ENCODE measurements around the gene SFMBT2. TPM values are rescaled to one million over a fixed set of nuclear protein-coding genes. Genes with fewer than 3 reads are reported as not detected.
"Not testable (repeated sequence)": the region's sequence is repeated elsewhere in the genome, so short reads cannot be mapped to it uniquely, and the experiment has no call there.

Gene SFMBT2
- total RNA-seq, 1 donor from 2014 or later = 14.2 TPM

DNA sequence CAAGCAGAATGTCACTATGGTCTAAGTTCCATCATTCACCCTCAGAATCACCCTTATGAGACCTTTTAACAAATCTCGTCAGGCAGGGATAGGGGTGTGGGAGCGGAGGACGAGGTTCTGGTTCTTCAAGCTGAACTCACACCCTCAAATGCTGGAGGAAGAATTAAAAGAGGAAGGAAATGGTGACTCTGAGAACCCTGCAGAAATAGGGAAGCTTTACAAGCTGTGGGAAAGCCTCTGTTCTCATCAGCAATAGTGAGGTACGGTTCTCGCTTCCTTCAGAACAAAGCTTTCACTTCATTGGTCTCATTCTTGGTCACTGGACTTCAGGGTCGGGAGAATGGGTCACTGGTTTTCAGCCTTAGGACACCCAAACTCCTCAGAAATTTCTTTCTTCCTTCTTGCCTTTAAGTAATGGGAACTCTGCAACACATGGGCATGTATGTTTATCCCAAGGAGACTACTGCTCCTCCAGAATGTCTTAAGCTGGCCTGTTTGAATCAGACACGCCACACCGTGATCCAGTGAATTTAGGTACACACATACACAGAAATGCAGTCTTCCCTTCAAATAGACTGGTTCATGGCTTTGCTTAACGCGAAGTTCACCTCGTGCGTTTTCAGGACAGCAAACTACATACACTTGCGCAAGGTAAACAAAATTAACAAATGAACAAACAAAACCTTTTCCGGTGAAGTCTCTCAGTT is 226.0 kb downstream of the SFMBT2 start:
- intact Hi-C loops (cut with DNase I) = no loop called here

DNA sequence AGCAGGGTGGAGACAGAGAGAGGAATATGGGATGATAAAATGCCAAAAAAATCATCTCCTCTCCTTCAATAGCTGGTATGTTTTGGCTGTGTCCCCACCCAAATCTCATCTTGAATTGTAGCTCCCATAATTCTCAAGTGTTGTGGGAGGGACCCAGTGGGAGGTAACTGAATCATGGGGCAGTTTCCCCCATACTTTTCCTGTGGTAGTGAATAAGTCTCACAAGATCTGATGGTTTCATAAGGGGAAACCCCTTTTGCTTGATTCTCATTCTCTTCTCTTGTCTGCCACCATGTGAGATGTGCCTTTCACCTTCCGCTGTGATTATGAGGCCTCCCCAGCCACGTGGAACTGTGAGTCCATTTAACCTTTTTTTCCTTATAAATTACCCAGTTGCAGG is 226.7 kb downstream of the SFMBT2 start:
- intact Hi-C loops (cut with DNase I); DNase-seq (ENCODE audit: low spot score): not testable (repeated sequence)

More for the DNA sequence above, 226.0 kb downstream of the SFMBT2 start:
- DNase-seq (ENCODE audit: low spot score) = no peak

DNA sequence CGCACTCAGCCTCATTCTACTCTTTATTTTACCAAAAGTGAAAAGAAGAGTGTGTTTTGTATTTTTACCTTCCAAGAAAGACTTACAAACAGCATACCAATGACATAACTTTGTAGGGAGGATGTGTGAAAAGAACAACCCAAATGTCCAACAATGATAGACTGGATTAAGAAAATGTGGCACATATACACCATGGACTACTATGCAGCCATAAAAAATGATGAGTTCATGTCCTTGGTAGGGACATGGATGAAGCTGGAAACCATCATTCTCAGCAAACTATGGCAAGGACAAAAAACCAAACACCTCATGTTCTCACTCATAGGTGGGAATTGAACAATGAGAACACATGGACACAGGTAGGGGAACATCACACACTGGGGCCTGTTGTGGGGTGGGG is 228.5 kb downstream of the SFMBT2 start:
- DNase-seq (ENCODE audit: low spot score); intact Hi-C loops (cut with DNase I): not testable (repeated sequence)

DNA sequence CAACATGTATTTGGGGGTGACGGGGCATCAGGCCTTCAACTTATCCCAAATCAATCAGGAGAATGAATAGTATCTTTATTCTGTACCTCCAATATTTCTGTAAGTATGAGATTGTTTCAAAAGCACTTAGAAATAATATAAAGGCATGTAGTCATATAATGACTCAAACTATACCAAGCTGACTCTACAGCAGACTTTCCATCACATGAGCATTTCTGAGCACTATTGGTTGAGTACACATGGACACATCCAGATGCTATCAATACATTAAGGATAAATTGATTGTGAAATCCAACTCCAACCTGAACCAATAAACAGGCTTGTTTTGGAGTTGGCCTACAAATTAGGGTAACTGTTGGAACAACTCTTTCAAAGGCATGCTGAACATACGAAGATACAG is 229.4 kb downstream of the SFMBT2 start:
- intact Hi-C loops (cut with DNase I) = no loop called here
- no peak for DNase-seq (ENCODE audit: low spot score)

DNA sequence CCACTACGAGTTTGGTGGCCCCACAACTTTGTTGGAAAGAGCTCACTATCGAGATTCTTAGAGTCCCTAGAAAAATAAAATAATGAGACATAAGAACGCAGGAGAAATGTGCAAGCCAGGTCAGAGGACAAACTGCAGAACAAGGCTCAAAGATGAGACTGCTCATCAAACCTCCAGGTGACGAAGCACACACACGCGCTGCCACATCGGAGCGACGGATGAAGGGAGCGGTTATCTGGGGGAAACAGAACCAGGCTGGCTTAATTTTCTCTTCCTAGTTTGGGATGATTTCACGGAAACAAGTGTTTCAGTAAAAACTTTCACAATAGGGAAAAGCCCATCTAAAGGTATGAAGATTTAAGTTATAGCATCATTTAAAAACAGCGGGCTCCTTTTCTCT is 231.3 kb downstream of the SFMBT2 start:
- intact Hi-C loops (cut with DNase I) = no loop called here
- no peak for DNase-seq (ENCODE audit: low spot score)

DNA sequence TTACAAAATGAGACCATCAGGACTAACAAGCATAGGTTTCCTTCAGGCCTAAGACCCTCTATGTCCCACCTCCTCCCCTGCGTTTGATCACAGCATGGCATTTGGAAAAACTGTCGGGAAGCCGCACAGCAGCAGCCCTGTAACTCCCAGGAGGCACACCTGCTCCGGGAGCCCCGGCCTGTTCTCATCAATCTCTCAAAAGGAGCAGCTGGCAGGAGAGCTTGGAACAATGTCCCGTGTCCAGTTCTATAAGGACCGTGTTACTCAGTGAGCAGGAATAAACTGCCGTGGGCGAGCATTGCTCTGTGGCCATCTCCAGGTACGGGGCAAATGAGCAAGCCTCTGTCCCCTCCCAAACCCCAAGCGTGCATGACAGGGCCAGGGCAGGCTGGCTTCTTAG is 236.9 kb downstream of the SFMBT2 start:
- DNase-seq (ENCODE audit: low spot score) = no peak
- intact Hi-C loops (cut with DNase I) = no loop called here

DNA sequence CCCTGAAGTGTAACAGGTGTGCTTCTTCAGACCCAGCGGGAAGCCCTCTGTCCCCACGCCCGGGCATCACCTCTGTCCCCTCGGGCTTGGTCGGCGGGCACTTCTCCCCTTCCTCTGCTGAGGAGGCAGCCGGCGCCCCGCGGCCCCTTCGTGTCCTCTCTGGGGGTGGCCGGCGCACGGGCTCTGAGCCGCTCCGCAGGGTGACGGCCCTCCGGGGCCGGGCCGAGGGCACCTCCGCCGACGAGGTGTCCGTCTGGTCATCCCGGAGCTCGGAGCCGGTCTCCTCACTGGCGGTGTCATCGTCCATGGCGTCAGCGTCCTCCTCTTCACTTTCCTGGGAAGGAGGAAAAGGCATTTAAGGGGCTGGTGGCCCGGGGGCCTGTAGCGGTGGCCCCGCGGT is 239.0 kb downstream of the SFMBT2 start:
- no peak for DNase-seq (ENCODE audit: low spot score)
- intact Hi-C loops (cut with DNase I) = no loop called here

DNA sequence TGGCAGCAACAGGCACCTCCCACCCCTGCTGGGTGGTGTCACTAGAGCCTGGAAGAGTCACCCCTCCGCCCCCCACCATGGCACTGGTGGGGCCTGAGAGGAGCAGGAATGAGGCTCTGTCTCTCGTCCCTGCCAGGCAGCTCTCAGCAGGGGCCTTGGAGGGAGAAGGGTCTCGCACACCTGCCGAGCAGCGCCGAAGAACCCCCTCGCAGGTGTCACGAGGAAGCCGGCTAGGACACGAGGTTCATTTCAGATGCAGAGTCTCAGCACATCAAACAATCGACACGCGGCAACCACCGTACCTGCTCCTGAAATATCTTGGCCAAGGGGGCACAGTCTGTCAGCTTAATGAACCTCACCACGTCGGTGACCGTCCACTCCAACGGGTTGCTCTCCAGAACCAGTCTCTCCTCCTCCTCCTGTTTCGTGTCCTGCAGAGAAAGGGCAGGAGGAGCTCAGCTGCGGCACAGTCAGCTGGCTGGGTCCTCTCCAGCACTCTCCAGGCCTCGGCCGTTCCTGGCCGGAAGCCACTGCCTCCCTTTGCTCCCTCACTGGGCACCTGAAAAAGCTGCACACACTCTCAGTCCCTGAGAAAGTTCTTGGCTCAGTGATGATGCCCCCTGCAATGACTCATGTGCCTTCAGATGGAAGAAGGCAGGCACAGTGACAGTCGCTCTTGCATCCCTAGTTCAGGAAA is 240.1 kb downstream of the SFMBT2 start:
- intact Hi-C loops (cut with DNase I) = no loop called here
- DNase-seq (ENCODE audit: low spot score) = no peak

DNA sequence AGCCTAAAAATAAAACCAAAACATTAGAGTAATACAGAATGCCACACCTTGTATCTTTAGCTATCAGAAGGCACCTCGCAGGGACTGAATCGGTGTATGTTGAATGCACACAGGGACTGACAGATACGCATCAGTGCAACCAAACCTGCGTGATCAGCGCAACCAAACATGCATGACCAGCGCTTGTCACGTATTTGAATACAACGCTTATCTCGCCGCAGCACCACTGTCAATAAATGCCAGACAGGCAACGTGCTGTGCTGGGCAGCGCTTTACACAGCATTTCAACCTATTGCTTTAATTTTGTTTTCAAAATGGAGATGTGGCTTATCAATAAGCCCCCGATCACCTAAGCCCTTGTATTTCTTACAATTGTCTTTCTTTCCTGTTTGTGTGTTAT is 242.4 kb downstream of the SFMBT2 start:
- intact Hi-C loops (cut with DNase I) = no loop called here
- DNase-seq (ENCODE audit: low spot score) = no peak

DNA sequence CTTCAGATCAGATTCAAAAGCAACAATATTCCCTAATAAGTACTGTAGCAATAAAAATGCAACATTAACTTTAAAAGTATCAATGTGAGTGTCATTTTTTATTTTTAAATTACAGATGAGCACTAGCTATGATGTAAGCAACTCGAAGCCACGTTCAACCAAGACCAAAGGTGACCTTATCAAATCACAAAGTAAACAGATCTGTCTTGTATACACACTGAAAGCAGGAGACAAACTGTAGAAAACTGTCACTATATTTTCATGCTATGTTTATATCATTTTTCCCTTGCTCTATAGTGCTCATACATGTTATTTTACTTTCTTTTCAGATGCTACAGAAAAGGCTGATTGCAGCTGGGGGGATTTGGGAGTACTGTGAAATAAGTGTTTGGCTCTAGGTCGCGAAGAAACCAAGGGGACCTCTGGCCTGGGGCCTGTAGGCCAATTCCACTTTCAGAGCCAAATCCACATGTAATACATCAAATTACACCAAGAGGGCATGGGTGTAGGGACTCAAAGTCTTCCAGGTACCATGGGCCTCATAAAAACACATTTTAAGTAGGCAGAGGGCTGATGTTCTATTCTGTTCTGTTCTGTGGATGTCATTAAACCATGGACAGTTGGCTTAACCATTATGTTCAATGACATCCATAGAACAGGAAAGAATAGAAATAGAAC is 245.2 kb downstream of the SFMBT2 start:
- intact Hi-C loops (cut with DNase I) = no loop called here
- no peak for DNase-seq (ENCODE audit: low spot score)

DNA sequence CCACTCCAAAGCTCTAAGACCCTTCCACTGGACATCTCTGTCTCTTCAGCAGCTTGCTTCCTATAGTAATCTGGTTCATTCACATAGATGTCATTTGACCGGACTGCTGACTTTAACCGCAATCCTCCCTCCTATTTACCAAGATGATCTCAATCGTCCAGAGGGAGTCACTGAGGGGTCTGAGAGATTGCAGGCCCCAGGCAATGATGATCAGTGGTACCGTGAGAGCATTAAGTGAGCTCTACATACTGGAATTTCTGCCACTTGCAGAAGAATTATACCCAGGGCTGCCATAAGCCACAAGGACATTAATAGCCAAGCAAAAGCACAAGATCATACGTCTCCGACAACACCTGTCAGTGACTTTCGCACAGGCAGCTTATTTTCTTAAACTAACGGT is 245.9 kb downstream of the SFMBT2 start:
- DNase-seq (ENCODE audit: low spot score) = no peak
- intact Hi-C loops (cut with DNase I) = no loop called here

DNA sequence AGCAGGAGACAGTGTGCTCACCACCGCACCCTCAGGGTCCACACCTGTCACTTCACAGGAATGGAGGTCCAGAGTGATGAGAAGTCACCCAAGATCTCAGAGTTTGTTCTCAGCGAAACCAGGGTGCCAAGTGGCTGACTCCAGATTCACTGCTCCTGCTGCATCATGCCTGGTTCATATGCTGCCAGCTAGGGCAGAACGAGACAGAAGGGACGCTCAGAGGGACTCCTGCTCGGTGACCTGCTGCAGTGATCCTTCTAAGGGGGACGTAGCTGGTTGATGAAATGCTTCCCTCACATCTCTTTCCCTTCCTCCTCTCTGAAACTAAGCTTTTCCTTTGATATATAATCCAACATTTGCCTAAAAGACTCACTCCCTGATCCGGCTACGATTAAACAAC is 248.5 kb downstream of the SFMBT2 start:
- DNase-seq (ENCODE audit: low spot score) = no peak
- intact Hi-C loops (cut with DNase I) = no loop called here

DNA sequence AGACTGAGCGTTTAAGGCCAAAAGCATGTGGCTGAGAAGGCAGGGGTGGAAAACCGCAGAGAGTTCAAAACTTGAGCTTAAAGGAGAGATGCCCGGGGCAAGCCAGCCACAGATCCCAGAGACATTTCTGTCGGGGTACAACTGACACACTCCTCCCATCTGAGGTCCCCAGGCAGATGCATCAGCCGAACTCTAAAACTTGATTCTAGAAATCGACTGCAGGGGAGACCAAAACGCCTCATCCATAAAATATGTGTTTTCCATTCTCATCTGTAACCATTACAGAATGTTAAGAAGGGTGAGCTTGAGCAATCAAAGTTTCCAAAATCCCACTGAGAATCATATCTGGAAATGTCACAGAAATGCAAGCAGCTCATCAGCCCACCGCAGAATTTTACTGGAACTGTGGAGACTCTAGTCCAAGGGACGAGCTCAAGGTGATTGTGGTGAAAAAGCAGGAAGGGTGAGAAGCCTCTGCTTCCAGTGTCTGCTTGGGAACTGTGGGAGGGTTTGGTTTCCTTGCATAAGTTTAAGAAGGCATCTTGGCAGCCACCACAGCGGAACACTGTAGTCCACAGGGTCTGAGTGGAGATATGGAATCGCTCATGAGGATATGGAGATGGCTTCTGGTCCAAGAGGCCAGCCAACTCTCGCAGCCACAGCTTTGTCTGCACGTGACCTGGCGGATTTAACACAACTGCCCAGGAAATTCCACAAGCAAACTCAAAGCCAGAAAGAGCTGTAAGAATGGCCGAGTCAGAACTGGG is 249.2 kb downstream of the SFMBT2 start:
- DNase-seq (ENCODE audit: low spot score) = no peak
- intact Hi-C loops (cut with DNase I) = no loop called here

DNA sequence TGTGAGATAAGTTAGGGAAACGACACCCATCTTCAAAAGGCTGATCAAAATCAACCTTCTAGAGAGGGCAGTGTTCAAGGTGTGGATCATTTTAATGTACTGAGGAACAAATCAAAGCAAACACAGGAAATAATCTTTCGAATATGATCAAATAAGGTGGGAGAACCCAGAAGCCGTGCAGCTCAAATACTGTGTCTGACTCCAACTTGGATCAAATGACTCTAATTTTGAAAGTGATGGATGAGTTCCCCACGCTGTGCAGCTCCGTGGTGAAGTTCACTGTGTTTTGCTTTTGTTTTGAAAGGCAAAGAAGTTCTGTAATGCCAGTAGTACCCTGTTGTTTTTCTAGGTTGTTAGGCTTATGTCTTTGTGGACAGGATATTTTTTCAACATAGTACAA is 250.9 kb downstream of the SFMBT2 start:
- no peak for DNase-seq (ENCODE audit: low spot score)

DNA sequence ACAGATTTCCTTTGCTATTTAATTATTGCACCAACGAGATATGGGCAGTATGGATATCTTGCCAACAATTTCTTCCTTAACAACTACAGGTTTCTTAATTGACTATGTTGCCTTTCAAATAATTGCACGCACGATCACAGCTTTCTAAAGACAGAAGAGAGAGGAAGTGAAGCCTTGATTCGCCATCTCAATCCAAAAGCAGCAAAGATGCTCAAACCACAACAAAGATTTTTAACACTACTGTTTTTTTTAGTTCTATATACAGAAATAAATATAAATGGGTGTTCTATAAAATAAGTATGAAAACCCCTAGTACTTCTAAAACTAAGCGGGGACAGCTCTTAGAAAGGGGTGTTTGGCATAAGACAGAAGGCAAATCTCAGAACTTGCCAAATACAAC is 251.3 kb downstream of the SFMBT2 start:
- intact Hi-C loops (cut with DNase I) = no loop called here
- no peak for DNase-seq (ENCODE audit: low spot score)

More for the DNA sequence above, 250.9 kb downstream of the SFMBT2 start:
- intact Hi-C loops (cut with DNase I) = no loop called here

DNA sequence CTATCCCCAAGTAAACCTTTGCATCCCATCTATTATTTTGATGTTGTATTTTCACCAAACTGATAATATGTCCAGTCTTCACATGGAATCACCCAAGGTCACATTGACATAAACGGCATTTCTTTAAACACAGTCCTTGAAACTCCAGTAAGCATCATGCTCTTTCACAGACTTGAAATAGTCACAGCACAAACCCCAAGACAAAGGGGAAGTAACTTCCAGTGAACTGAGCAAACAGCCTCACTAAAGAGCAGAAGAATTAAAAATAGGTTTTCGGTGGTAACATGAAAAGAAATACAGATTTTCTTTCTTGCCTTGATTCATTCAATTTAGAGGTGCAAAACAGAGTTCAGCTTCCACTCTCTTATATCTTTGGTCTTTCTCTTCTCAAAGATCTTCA is 253.7 kb downstream of the SFMBT2 start:
- DNase-seq (ENCODE audit: low spot score) = no peak
- intact Hi-C loops (cut with DNase I) = no loop called here

DNA sequence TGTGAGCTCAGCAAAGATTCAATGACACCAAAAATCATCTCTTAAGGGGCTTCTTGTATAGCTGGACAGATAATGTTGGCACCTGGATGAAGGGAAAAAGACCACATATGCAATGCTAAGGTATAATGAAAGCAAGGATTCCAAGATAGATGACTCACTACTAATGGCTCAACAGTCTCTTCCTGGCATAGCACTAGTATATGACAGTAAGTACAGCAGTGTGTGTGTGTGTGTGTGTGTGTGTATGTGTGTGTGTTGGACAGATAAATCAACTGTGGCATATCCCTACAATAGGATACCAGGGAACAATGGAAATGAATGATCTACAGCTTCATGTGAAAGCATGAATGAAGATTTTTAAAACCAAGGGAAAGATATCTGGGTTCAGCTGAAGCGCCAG is 257.1 kb downstream of the SFMBT2 start:
- intact Hi-C loops (cut with DNase I) = no loop called here
- DNase-seq (ENCODE audit: low spot score) = no peak

DNA sequence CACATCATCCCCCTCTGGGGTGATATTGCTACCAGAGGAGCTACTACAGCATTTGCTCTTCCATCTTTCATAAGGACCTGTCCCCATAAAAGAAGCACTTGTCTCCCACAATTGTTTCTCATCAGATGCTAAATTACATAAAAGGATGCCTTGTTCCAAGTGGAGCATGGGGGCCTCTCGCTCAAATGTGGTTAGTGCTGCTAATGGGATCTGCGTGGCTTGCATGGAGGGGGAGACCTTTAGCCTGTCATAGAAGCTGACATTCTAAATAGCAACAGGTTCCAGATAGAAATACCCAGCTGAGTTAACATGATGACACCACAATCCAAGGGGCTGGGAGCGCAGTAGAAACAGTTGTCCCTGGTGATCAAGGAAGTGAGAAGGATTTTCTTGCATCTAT is 257.9 kb downstream of the SFMBT2 start:
- intact Hi-C loops (cut with DNase I) = no loop called here
- no peak for DNase-seq (ENCODE audit: low spot score)

DNA sequence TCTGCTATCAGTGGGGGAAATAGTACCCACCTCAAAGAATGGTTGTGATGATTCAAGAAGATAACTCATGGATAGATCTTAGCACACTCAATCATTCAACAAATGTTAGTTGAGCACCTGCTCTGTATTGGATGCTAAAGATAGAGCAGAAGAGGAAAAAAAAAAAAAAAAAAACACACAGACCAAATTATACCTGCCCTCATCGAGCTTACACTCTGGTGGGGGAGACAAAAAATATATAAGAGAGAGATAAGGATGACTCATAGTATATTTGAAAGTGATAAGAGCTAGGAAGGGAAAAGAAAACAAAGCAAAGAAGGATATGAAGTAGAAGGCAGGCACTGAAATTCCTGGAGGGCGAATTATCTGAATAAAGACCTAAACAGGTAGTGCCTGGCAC is 258.5 kb downstream of the SFMBT2 start:
- no peak for DNase-seq (ENCODE audit: low spot score)
- intact Hi-C loops (cut with DNase I) = no loop called here

DNA sequence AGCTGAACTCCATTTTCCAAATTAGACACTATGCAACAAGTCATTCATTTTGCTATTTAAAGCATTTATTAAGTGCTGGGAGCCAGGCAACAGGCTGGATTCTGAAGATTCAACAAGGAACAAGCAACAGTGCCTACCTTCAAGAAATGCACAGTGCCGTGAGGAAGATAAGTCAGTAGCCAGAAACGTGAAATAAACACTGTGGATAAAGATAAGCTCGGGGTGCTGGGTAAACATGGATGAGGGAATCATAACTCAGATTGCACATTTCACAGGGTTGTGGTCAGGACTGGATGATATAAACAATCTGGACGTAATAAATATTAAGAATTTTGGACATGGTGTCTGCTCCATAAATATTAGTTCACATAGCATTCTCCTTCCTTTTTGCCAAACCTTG is 259.3 kb downstream of the SFMBT2 start:
- DNase-seq (ENCODE audit: low spot score) = no peak
- intact Hi-C loops (cut with DNase I) = no loop called here

Data from cardiac septum (tissue), 1 donor.